Thyroid gland (tissue), 4 donors: ENCODE data around the gene CTDP1. TPM values are rescaled to one million over a fixed set of nuclear protein-coding genes. Genes with fewer than 3 reads are reported as not detected.

ENCODE experiments used
- DNase-seq, 2 donors: peaks; one replicate each; pipeline ENCODE4 v3.0.0-alpha.2; 2019
- H3K27ac ChIP-seq, 3 donors: fragments of 200-600 bp; sonication (generic); 1 replicate in 2 of 3; 2 replicates in 1 of 3; pipeline ENCODE4 v1.5.1; 2016 to 2019; ENCODE audit warnings: mild to moderate bottlenecking in 1 of 3, moderate library complexity in 1 of 3
- H3K27me3 ChIP-seq: fragments of 200-600 bp; sonication (generic); one replicate; pipeline ENCODE4 v1.5.1; 2019
- H3K36me3 ChIP-seq, 2 donors: fragments of 200-600 bp; sonication (generic); one replicate each; pipeline ENCODE4 v1.5.1; 2016 to 2019
- H3K4me1 ChIP-seq, 2 donors: fragments of 200-600 bp; sonication (generic); one replicate each; pipeline ENCODE4 v1.5.1; 2017 to 2019
- H3K4me3 ChIP-seq, 3 donors: fragments of 200-600 bp; sonication (generic); replicated peaks in 1 of 3; 1 replicate in 2 of 3; 2 replicates in 1 of 3; pipeline ENCODE4 v1.5.1; 2016; ENCODE audit warnings: mild to moderate bottlenecking in 1 of 3
- H3K9me3 ChIP-seq: fragments of 200-600 bp; sonication (generic); one replicate; pipeline ENCODE4 v1.5.1; 2017
- POLR2A ChIP-seq, 2 donors: fragments of 450-650 bp; IDR thresholded peaks; one replicate each; pipeline ENCODE4 v1.6.1; 2017; ENCODE audit warnings: antibody characterized with exemption in 2 of 2, mild to moderate bottlenecking in 2 of 2, moderate library complexity in 1 of 2
- WGBS, 2 donors: methylation state at CpG; one replicate each; pipeline ENCODE4 v1.1.5; 2017; 5-methylcytosine and 5-hydroxymethylcytosine counted together
- intact Hi-C: fragments of 100-400 bp; cut with DNase I; formaldehyde crosslinking; loops from one replicate; pipeline ENCODE4 v1.15.1; 2023
- total RNA-seq, 4 donors: library from RNA; depleted of rRNA; stranded (reverse); fragments of >200 nt; gene quantifications; one replicate each; pipeline ENCODE4 v1.2.3, GENCODE V29; 2016
- TF ChIP-seq, protein P1 (sequence below), 6 experiments: fragments of 200-600 bp in 3 of 6; fragments of 450-650 bp in 3 of 6; sonication (generic) in 3 of 6; IDR thresholded peaks; one replicate each; pipeline ENCODE4 v1.5.1; 2016 to 2019; ENCODE audit warnings: antibody characterized with exemption in 6 of 6, mild to moderate bottlenecking in 2 of 6, inconsistent platforms in 1 of 6, moderate library complexity in 1 of 6

The CTDP1 gene
- total RNA-seq, 4 donors from 2014 or later = 18.5 to 23.6 (median 20.9) TPM

DNA sequence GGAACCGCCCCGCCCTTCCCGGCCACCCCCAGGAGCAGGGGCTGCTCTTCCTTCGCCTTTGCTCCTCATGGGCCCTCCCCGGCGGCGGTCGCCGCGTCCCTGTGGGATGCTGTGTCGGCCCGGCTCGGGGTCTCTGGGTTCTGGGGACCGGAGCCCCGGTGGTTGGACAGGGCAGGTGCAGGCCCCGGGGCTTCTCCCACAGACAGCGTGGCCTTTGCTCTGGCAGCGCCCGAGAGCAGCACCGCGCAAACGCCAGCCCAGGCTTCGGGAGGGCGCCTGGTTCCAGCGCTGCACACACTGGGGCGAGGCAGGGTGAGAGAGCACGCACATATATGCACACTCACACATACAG, 109.1 kb downstream of the CTDP1 start:
- WGBS, 2 donors = 33 to 61% methylated on average over 4 to 14 of the region's 27 CpGs
- Histone ChIP-seq H3K4me3 (no peak overlapping the region), H3K4me1 (peaks cover 0 to 9% of the 10 kb centered on the region in 2 donors), H3K36me3 (no peaks in the 10 kb centered on the region), H3K9me3 (no peaks in the 10 kb centered on the region), H3K27ac (no peak overlapping the region), H3K27me3 (peaks cover 27% of the 10 kb centered on the region)
- intact Hi-C loops = no loop called here
- TF ChIP-seq, protein P1, sequence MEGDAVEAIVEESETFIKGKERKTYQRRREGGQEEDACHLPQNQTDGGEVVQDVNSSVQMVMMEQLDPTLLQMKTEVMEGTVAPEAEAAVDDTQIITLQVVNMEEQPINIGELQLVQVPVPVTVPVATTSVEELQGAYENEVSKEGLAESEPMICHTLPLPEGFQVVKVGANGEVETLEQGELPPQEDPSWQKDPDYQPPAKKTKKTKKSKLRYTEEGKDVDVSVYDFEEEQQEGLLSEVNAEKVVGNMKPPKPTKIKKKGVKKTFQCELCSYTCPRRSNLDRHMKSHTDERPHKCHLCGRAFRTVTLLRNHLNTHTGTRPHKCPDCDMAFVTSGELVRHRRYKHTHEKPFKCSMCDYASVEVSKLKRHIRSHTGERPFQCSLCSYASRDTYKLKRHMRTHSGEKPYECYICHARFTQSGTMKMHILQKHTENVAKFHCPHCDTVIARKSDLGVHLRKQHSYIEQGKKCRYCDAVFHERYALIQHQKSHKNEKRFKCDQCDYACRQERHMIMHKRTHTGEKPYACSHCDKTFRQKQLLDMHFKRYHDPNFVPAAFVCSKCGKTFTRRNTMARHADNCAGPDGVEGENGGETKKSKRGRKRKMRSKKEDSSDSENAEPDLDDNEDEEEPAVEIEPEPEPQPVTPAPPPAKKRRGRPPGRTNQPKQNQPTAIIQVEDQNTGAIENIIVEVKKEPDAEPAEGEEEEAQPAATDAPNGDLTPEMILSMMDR (IDR thresholded peaks at IDR 0.05) = no peak
- no peak for TF ChIP-seq POLR2A (IDR thresholded peaks at IDR 0.05)
- no peak for DNase-seq

DNA sequence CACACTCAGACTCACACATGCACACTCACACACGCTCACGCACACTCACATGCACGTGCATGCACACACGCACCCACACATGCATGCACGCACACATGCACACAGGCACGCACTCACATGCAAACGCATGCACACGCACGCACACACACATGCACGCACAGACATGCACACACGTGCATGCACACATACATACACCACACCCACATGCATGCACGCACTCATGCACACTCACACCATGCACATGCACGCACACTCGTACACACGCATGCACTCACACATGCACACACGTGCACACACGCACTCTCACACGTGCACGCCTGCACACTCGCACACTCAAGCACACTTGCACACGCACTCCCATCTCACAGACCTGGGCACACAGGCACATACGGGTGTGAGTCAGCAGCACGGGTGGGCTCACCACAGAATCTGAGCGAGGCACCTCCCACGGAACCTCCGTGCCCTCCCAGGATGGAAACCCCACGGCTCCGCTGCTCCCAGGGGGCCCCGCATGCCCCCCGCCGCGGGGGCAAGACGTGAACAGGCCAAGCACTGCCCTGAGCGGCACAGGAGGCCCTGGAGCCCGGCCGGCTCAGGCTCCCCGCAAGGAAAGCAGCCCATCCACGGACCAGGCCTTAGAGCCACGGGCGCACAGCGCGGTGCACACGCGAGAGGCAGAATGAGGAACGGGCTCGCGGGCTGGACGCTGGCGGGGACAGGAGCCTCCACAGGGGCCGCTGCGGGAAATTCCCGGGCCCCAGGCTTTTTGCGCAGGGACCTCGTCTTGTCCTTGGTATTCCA, 109.7 kb downstream of the CTDP1 start:
- 92 to 95% methylated on average over 38 to 49 of the region's 54 CpGs for WGBS, 2 donors
- H3K4me3 ChIP-seq = no peak overlapping the region

DNA sequence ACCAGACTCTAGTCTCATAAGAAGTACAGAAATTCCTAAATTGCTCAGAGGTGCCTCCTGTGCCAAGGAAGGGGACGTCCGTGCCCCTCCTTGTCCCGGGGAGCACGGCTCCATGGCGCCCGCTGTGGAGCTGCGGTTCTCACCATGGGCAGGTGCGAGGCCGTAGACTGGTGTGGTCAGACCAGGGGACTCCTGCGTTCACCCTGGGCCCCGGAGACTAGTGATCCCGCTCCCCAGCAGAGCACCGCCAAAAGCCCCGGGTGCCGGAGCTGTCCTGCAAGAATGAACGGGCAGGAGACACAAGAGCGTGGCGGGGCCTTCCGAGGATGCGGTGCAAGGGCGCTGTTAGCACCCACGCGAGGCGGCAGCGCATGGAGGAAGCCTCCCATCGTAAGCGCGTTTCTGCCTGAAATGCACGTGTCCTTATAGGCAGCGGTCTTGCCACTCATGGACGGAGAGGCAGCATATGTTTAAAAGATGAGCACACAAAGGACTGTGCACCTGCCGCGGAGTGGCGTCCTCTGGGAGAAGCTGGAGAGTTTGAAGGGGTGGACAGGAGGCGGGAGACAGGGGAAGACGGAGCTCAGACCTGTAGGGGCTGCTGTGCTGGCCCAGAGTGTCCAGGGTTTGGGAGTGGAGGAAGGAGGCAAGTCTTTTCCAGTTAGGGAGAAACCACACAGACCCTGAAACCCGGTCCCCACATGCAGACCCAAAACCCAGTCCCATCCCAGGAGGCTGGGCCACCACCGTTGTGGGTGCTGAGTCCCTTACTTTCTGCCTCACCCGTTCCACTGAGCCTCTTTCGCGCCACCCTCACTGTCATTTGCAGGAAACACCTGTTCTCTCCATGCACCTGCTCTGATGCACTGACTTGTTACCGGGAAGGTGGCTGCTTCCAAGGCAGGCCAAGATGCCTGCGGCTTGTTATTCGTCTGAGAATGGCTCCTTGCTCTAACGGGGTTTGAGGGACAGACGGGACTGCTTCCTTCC, 110.6 kb downstream of the CTDP1 start:
- no peak for DNase-seq
- H3K27me3 ChIP-seq = peaks cover 27% of the 10 kb centered on the region
- intact Hi-C loops = no loop called here
- no peak for TF ChIP-seq POLR2A (IDR thresholded peaks at IDR 0.05)
- TF ChIP-seq, protein P1 (IDR thresholded peaks at IDR 0.05) = no peak
- H3K9me3 ChIP-seq = no peaks in the 10 kb centered on the region
- WGBS, 2 donors = 71 to 74% methylated on average over 37 to 39 of the region's 46 CpGs
- H3K4me3 ChIP-seq = no peak overlapping the region
- no peak overlapping the region for H3K27ac ChIP-seq
- H3K36me3 ChIP-seq = no peaks in the 10 kb centered on the region
- H3K4me1 ChIP-seq = peaks cover 0 to 9% of the 10 kb centered on the region in 2 donors

More for the DNA sequence above, 109.7 kb downstream of the CTDP1 start:
- Histone ChIP-seq H3K4me1 (peaks cover 0 to 9% of the 10 kb centered on the region in 2 donors), H3K27me3 (peaks cover 27% of the 10 kb centered on the region), H3K27ac (no peak overlapping the region), H3K36me3 (no peaks in the 10 kb centered on the region), H3K9me3 (no peaks in the 10 kb centered on the region)
- no peak for TF ChIP-seq POLR2A (IDR thresholded peaks at IDR 0.05)
- TF ChIP-seq, protein P1 (IDR thresholded peaks at IDR 0.05) = no peak
- no peak for DNase-seq
- intact Hi-C loops = no loop called here

DNA sequence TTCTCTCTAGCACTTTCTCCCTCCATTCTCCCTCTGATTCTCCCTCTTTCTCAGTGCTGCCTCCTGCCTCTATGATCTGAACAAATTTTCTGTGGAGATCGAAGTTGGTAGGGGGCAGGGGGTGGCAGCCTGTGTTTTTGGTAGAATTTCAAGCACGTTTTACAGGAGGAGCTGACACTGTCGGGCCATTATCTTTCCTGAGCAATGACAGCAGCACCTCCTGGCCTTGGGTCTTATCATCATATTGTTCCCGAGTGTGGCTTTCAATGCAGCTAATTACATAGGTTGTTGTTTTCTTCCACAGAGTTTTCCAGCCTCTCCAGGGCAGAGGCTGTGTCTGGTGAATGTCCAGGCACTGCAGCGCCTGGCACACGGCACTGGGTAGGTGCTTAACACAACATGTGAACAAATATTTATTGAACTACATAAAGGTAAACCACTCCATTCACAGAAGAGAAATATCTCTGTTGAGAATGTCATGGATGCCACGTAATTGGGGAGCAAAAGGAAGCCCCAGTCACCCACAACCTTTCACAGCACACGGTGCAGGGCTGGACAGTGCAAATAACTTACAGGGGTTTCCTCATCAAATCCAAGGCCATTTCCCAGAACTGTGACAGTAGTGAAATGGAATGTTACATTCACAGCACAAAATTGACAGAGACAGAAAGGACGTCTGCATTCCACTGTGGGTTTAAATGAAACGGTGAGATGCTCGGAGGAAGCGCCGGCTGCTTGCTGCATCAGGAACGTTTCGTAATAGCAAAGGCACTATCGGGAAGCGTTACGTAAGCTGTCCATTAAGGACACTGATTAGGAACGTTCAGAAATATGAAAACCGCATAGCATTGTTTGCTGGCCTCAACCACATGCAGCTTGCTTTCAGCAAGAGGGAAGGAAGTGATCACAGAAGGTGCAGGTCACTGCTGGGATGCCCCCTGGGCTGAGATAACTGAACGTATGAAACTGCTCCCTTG, 111.7 kb downstream of the CTDP1 start:
- intact Hi-C loops = no loop called here
- H3K27ac ChIP-seq = no peak overlapping the region
- H3K27me3 ChIP-seq = peaks cover 27% of the 10 kb centered on the region
- H3K36me3 ChIP-seq = no peaks in the 10 kb centered on the region
- peaks cover 0 to 9% of the 10 kb centered on the region in 2 donors for H3K4me1 ChIP-seq
- TF ChIP-seq POLR2A (IDR thresholded peaks at IDR 0.05) = no peak
- TF ChIP-seq, protein P1 (IDR thresholded peaks at IDR 0.05) = no peak
- no peaks in the 10 kb centered on the region for H3K9me3 ChIP-seq
- WGBS, 2 donors = 50 to 54% methylated on average over 21 of the region's 21 CpGs
- H3K4me3 ChIP-seq = no peak overlapping the region
- DNase-seq = peak in 1 of 2 donors; percentile 19
